GM19328 (cell line): ENCODE measurements around the gene FAM20B.

Experiments used
- ATAC-seq: cut with Tn5 transposase; IDR thresholded peaks from one replicate; pipeline ENCODE4 v1.9.1; 2021; ENCODE audit warnings: mild to moderate bottlenecking, moderate library complexity; ENCODE audit not compliant: unreplicated experiment

The FAM20B gene

DNA sequence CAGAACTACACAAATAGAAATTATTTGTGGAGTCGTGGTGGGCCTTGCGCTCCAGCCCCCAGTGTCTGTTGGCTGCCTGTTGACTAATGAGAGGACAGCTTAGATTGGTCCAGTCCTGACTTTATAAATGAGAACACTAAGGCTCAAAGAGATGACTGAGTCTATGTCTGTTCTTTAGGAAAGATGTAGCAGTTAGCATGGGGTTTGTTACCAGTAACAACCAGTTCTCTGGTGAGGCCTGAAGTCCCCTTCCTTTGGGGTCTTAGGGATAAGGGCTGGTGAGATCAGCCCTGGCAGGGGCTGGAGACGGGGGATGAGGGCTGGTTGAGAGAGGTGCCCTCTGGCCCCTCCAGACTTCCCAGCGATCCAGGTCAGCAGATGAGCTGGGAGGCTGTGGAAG, 65.2 kb downstream of the FAM20B start:
- no peak for ATAC-seq

DNA sequence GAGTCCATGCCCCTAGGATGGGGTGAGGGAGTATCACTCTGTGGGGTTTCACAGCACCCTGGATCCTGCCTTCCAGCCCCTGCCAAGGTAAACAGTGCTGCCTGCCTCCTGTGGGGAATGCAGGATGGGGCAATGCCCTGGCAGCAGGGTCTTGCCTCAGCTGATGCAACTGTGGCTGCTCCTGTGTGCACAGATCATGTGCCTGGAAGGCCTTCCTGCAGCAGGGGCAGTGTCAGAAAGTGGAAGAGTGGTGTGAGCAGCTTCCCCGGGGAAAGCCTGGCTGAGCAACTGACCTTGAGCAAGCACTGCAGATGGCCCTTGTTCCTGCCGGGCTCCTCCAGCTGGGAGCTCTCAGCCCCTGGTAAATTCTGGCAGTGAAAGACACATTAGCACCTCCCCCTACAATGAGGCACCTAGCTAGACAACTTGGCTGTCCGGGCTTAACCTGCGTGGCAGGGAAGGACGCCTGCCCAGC, 66.0 kb downstream of the FAM20B start:
- ATAC-seq, result no peak

DNA sequence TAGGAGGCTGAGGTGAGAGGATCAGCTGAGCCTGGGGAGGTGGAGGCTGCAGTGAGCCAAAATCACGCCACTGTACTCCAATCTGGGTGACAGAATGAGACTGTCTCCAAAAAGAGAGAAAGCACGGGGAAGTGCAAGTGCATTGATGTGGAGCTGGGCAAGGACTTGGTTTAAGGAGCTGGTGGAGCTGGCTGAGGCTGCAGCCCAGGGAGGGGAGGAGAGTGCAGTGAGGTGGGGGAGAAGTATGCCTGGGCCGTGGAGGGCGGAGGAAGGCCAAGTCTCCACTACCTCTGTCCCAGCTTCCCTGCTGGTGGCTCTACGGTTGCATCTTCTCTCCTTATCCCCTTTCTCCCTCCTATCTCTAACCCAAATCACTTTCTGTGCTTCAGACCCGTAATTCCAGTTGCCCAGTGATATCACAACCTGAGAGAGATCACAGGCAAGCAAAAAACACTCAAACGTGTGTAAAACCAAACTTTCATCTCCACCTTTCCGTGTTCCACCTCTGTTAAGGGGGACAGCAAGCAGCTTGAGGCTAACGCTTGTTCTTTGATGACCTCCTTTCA, 67.3 kb downstream of the FAM20B start:
- ATAC-seq, result no peak

DNA sequence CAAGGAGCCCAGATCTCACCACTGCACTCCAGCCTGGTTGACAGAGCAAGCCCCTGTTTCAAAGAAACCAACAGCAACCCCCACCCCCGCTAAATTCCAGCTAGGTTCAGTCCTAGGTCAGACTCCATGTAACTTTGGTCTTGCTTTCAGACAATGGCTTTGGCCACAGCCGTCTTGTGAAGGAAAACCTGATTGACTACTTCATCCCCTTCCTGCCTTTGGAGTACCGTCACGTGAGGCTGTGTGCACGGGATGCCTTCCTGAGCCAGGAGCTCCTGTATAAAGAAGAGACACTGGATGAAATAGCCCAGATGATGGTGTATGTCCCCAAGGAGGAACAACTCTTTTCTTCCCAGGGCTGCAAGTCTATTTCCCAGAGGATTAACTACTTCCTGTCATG, 69.1 kb downstream of the FAM20B start:
- ATAC-seq, result no peak

DNA sequence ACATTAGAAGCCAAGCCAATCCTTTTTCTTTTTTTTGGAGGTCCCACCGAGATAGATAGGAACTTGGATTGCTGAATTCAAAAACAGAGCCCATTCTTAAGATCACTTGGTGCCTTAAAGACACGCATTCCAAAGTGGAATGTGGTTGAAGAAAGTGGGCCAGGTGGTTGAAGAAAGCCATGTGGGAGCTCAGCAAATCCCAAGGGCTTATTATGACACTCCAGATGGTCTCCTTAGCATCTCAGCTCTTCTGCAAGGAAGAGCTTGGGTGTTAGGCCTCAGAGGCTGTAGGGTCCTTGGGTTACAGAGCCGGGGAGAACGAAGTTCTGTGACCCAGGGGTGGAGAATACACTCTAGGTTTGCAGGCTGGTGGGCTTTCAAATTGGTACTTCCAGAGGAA, 69.7 kb downstream of the FAM20B start:
- ATAC-seq, result no peak

DNA sequence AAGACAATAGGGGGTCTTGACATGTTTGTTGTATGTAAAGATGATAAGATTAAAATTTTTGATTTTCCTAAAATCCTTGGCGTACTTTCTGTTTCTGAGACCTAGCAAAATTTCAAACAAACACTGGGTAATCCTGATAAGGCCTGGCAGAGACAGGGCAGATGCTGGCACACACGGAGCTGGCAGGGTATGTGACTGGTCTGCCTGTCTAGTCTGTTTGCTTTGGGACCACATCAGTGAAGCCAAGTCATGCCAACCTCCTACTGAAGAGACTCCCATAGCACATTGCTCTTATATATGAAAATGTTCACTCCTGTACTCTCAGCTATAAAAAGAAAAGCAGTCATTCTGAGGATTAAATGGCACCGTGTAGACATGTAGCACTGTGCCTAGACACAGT, 70.2 kb downstream of the FAM20B start:
- ATAC-seq, result no peak

DNA sequence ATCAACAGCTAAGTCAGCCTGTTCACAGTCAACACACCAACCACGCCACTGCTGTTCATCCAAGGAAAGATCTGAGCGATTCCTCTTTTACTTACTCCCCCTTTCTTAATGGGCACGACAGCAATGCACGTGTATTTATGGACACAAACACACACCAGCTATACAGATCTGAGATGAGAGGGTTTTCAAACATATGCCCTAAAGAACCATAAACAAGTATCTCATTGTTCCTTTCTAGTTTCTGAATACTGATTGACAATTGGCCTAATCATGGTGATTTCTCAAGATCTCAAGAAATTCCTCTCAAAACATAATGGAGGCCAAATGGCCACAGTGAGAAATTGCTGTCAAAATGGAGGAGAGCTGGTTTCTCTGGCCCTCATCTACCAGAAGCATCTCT, 74.2 kb downstream of the FAM20B start:
- no peak for ATAC-seq

DNA sequence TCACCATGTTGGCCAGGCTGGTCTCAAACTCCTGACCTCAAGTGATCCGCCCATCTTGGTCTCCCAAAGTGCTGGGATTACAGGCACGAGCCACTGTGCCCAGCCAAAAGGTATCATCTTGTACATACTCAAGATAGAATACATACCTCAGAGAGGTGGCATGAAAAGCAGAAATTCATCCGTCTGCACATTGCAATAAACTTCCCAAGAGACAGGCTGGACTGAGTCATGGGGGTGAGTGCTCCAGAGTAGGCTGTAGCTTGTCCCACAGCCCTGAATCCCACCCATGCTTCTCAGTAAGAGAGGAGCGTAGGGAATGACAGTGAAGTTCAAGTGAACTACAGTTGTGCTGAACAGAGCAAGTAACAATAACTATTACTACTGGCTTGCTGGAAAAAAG, 75.9 kb downstream of the FAM20B start:
- no peak for ATAC-seq

DNA sequence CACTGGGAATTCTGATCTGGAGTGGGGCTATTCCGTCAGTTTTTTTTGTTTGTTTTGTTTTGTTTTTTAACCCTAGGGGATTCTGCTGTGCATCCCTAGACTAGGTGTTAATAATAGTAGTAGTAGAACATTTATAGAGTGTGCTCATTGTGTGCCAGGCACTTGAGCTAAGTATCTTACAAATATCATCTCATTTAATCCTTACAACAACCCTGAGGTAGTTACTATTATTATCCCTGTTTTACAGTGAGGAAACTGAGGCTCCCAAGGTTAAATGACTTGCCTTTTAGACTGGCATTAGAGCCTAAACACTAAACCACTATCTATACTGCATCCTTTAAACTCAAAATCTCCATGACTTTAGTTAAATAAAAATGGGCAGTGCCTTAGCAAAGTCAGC, 78.3 kb downstream of the FAM20B start:
- ATAC-seq, result no peak

DNA sequence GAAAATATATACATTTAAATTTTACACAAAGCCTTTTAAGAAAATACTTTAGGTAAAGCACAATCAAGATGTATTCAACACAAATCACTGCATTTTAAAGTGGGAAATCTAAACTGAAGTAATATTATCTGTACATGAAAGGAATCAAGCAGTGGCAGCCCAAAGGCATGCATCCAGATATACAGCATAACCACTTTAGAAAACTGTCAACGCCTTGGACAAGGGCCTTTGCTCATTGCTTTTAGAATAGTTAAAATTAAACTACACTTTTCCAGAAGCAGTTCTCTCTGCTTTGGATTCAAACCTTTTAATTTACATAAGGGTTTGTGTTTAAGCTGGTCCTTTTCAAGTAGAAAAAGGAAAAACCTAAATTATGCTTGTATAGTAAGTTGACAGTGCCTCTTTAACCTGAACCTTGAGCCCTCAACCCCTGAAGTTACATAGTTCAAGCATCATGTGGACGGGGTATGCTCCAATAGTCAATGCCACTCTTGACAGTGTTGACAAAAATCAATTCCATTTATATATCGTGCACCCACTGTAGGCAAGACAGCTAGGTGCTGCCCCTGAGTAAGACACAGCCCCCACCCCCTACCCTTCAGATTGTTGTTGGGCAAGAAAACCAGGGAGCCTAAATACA, 79.0 kb downstream of the FAM20B start:
- ATAC-seq, result no peak

DNA sequence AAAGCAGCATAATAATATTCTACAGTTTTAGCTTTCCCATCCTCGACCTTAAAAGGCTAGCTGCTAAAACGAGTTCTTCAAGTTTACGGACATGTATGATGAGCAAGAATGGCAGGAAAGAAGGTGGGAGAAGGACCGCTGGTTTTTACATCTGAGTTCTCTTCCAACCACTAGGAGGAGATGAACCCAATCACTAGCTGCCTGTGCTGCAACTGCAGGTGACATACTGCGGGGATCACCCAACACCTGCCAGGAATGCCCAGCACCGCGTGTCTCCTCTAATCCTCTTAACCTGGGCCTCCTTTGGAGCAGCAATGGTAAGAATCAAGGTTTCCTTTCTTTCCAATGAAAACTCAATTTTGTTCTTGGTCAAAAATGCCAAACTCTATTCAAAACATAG, 79.7 kb downstream of the FAM20B start:
- ATAC-seq, result no peak

DNA sequence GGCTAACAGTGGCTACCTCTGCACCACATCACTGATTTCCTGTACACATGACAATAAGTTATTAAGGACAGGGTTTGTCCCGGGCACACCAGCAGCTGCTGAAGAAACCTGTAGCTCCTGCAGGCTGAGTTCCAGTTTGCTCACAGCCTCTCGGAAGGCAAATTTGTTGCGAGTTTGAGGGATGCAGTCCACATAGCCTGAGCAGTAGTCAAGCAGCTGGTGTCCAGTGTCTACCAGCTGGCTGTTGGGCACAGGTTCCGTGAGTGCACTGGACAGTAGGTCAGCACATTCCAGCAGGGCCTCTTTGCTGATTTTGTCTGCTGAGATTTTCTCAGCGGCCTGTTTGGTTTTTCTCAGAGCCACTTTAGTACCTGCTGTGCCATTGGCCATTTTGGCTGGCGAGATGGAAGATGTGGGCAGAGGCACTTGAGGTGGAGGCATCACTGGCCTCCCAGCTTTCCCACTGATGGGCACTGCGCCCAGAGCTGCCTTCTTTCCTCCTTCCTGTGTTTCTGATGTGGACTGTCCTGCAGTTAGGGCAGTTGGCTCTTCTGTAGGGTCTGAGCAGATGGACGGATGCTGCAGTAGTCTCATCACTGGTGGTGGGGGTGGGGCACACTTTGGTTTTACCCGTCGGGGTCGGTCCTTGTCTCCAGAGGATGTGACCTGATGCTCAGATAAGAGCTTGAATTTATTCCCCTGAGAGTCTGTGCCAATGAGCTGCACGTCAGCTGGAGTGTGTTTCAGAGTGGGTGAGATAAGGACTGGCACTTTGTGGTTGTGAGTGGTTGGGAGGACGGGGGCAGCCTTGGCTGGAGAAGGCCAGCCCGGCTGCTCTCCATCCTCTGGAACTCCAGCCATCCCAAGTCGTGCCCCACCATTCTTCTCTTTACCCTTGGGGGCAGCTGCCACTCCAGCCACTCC, 82.3 kb downstream of the FAM20B start:
- ATAC-seq, result no peak

DNA sequence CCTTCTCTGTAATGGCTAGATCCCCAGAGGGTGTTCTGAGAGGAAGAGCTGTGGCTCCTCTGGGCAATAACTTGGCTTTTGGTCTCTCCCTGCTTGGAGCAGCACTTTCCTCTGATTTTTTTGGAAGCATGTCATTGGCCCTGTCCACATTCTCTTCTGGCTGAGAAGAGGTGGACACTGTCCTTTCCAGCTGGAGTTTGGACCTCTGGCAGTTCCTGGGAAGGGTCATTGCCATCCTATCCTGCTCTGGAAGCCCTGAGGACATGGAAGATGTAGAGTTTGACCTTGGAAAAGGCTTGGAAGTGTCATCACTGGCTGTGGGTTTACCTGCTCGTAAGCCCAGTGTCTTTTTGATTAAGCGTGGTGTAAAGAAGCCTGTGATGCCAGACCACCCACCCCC, 83.0 kb downstream of the FAM20B start:
- ATAC-seq, result no peak

DNA sequence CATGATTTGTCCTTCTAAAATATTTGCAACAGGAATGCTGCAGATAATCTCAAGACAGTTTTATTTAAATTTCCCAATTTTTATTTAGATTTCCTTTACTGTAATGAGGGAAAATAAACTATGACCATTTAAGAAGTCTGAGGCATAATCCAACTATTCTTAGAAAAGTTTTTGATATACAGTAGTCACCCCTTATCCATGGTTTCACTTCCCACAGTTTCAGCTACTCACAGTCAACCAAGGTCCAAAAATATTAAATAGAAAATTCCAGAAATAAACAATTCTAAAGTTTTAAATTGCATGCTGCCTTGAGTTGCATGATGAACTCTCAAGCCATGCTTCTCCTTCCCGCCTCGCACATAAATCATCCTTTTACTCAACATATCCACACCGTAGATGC, 89.5 kb downstream of the FAM20B start:
- no peak for ATAC-seq

DNA sequence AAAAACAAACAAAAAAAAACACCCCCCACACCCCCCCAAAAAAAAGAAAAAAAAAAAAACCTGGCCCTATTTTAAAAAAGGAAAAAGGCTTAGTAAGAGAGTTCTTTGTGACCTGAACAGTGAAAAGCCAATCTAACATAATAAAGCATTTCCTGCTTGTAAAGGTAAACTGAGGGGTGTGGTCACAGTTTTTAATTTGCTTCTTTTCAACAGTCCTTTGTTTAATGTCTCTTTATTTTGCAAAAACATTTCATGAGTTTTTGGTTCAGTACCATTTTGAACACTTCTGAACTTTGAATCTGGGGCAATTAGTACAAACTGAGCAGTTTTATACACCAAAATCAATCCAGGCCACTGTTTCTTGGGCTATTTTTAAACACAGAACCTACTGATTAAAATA, 93.8 kb downstream of the FAM20B start:
- no peak for ATAC-seq

DNA sequence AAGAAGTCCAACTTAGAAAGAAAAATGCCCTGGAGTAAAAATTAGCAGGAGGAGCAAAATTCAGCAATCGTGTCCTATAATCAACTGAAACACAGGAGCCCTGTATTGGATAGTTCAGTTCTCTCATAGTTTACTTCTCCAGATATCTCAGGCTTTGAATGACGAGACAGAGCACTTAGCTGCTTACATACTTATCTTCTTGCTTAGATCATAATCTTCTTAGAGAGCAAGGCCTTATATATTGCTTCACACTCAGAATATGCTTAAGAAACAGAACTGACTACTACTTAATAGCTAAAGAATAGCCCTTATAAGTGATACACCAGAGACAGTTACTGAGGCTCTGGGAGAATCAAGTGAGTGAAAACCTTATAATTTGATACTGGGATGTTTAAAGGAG, 95.0 kb downstream of the FAM20B start:
- ATAC-seq, result no peak

DNA sequence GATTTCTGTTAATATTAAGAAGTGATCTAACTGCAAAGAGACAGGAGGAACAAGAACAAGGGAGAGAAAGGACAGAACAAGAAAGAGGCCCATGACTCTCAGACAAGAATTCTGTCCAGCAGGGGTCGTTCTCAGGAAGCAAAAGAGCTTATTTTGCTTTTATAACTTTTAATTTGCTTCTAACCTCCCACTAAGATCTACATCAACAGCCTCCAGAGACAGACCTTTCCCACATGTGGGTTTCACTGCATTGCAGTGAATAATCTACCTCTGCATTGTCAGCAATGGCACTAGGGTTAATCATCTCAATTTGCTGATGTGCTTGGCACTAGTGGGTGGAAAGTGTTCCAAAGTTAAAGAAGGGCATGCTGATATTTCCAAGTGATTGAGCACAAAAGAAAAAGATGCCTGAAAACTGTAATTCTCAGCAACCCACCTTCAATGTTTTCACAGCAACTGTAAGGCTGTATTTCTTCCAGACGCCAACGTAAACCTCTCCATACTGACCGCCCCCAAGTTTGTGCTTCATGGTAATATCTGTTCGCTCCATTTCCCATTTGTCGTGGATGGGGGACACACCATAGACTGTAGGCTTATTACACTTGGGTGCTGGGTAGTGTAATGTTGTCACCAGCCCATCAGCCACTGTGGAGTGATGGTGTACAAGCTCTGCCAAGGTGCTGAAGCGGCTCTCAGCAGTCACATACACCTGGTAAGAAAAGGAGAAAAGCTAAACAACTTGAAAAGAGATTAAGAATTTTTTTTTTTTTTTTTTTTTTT, 95.7 kb downstream of the FAM20B start:
- no peak for ATAC-seq

DNA sequence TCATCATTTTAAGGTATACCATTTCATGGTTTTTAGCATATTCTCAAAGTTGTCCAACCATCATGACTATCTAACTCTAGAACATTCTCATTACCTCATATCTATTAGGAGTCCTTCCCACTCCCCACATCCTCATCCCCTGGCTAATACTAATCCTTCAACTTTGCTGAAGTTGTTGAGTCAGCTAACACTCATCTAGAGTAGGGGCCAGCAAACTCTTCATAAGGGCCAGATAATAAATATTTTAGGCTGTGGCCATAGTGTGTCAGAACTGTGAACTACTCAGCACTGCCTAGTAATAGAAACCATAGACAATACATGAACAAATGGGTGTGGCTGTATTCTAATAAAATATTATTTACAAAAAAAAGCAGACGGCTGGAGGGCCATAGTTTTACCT, 99.2 kb downstream of the FAM20B start:
- ATAC-seq, result no peak
